ENCODE measurements around the gene GRM6.

The GRM6 gene

GRCh38 chr5:178983728-178984127 is 11.4 kb downstream of the GRM6 start:
- DNase-seq, result no peak

GRCh38 chr5:178982941-178983340 is 12.2 kb downstream of the GRM6 start:
- no peak for DNase-seq

GRCh38 chr5:178981381-178981780 is 13.7 kb downstream of the GRM6 start:
- no peak for DNase-seq

GRCh38 chr5:178965465-178966055 is 29.6 kb downstream of the GRM6 start:
- DNase-seq, result no peak

GRCh38 chr5:178941361-178941760 is 53.8 kb downstream of the GRM6 start:
- no peak for DNase-seq

- DNase-seq, result no peak
Measured at GRCh38 chr5:178940569-178941360, 54.4 kb downstream of the GRM6 start, which contains the start of gene ZNF454. Gene ZNF454, plus strand, starts transcription at chr5:178941198. Its CDS starts 1,594 bp downstream, at chr5:178942792.

- no peak for DNase-seq
Measured at GRCh38 chr5:178931846-178932760, 63.0 kb downstream of the GRM6 start.

Data from activated CD4-positive, alpha-beta T cell treated with anti-CD3 and anti-CD28 coated beads for 1 hour (primary cell).